HepG2 (cell line): Measurements from ENCODE around the gene PCDH17. TPM values are rescaled to one million over a fixed set of nuclear protein-coding genes. Genes with fewer than 3 reads are reported as not detected.

Experiments
- ATAC-seq: fragments of 200-7000 bp; cut with Tn5 transposase; 3 replicates; pipeline ENCODE4 v1.9.1; 2020; ENCODE audit warnings: mild to moderate bottlenecking, moderate library complexity
- BruUV-seq: library from RNA; stranded (reverse); fragments of 400-500 nt; replicated peaks from 2 replicates; lab custom pipeline; 2021; lab: Mats Ljungman, UMichigan
- CTCF ChIA-PET: fragments of 300-600 bp; formaldehyde crosslinking; extraction: SDS; loops from one replicate; lab custom pipeline; 2021; ENCODE audit warnings: low total read pairs, inconsistent platforms, low intra/inter-chr PET ratio; lab: Yijun Ruan, JAX
- POLR2A ChIA-PET: fragments of 350-600 bp; sonication (Branson Sonifier 250); formaldehyde crosslinking; loops from one replicate; lab custom pipeline; 2020; ENCODE audit warnings: antibody characterized with exemption, inconsistent platforms; lab: Yijun Ruan, JAX
- DNase-seq: peaks from one replicate; pipeline ENCODE4 v3.0.0-alpha.2; 2015; ENCODE audit warnings: low spot score
- FAIRE-seq: peaks from 3 replicates; lab custom pipeline; 2011; peaks lifted over from hg19 to GRCh38; lab: Jason Lieb, UNC
- H2AFZ ChIP-seq: one replicate; pipeline ENCODE4 v1.6.1; 2011; ENCODE audit warnings: low read length, inconsistent platforms
- H3K27ac ChIP-seq: fragments of 300-600 bp; 3 replicates; pipeline ENCODE4 v1.8.0; 2011; ENCODE audit warnings: mixed run types, mild to moderate bottlenecking, mixed read lengths, low read length, inconsistent platforms; ENCODE audit not compliant: insufficient read depth; ENCODE audit errors: extremely low read length
- H3K27me3 ChIP-seq, 2 experiments: fragments of 200-600 bp in 1 of 2; 2 replicates in 1 of 2; 3 replicates in 1 of 2; pipeline versions ENCODE4 v1.6.0 to v1.8.0; 2011; ENCODE audit warnings: low read length in 2 of 2, mild to moderate bottlenecking in 2 of 2, moderate library complexity in 2 of 2, inconsistent platforms in 1 of 2; ENCODE audit not compliant: insufficient read depth in 2 of 2, control insufficient read depth in 1 of 2
- H3K36me3 ChIP-seq, 2 experiments: fragments of 200-600 bp in 1 of 2; replicated peaks in 1 of 2; 2 replicates in 1 of 2; 3 replicates in 1 of 2; pipeline versions ENCODE4 v1.5.1 to v1.8.0; 2011; ENCODE audit warnings: low read length in 2 of 2, inconsistent platforms in 1 of 2; ENCODE audit not compliant: insufficient read depth in 2 of 2, control insufficient read depth in 1 of 2
- H3K4me1 ChIP-seq: 2 replicates; pipeline ENCODE4 v1.5.1; 2012; ENCODE audit warnings: low read length, inconsistent platforms; ENCODE audit not compliant: insufficient read depth
- H3K4me2 ChIP-seq: 2 replicates; pipeline ENCODE4 v1.6.0; 2011; ENCODE audit warnings: low read depth, low read length, inconsistent platforms
- H3K4me3 ChIP-seq, 3 experiments: fragments of 200-600 bp in 1 of 3; sonication (generic), shearing (Covaris generic) in 1 of 3; replicated peaks in 1 of 3; 2 replicates each; pipeline ENCODE4 v1.5.1; 2011 to 2016; ENCODE audit warnings: low read length in 3 of 3, inconsistent platforms in 2 of 3, low read depth in 2 of 3, mild to moderate bottlenecking in 2 of 3, control low read depth in 1 of 3, mixed read lengths in 1 of 3; ENCODE audit not compliant: insufficient read depth in 1 of 3
- H3K79me2 ChIP-seq: one replicate; pipeline ENCODE4 v1.6.1; 2011; ENCODE audit warnings: low read length, inconsistent platforms; ENCODE audit not compliant: insufficient read depth
- H3K9ac ChIP-seq: 2 replicates; pipeline ENCODE4 v1.6.0; 2011; ENCODE audit warnings: mild to moderate bottlenecking, low read depth, low read length, inconsistent platforms; ENCODE audit not compliant: insufficient read depth
- H3K9me3 ChIP-seq: 2 replicates; pipeline ENCODE4 v1.5.1; 2012; ENCODE audit warnings: mild to moderate bottlenecking, low read length
- H4K20me1 ChIP-seq: 2 replicates; pipeline ENCODE4 v1.6.0; 2011; ENCODE audit warnings: inconsistent platforms, mild to moderate bottlenecking, low read length, moderate library complexity; ENCODE audit not compliant: insufficient read depth
- ARID2 ChIP-seq: sonication (generic); formaldehyde crosslinking; IDR thresholded peaks from 2 replicates; pipeline ENCODE4 v1.8.1; 2022; ENCODE audit warnings: mild to moderate bottlenecking, missing genetic modification reagents, borderline replicate concordance
- HOXD1 ChIP-seq: sonication (generic); formaldehyde crosslinking; IDR thresholded peaks from 2 replicates; pipeline ENCODE4 v1.5.0; 2020; ENCODE audit warnings: missing genetic modification reagents
- KAT7 ChIP-seq: IDR thresholded peaks from 2 replicates; pipeline ENCODE4 v1.6.1; 2018; ENCODE audit warnings: borderline replicate concordance, missing compliant biosample characterization
- TGIF2 ChIP-seq: IDR thresholded peaks from 2 replicates; pipeline ENCODE4 v1.6.1; 2016; ENCODE audit warnings: control low read depth, missing compliant biosample characterization
- ZNF101 ChIP-seq: sonication (generic); formaldehyde crosslinking; IDR thresholded peaks from 2 replicates; pipeline ENCODE4 v1.4.0; 2020; ENCODE audit warnings: mild to moderate bottlenecking, low read depth, missing genetic modification reagents, borderline replicate concordance
- ZNF224 ChIP-seq: sonication (generic); formaldehyde crosslinking; IDR thresholded peaks from 2 replicates; pipeline ENCODE4 v1.5.0; 2020; ENCODE audit warnings: mild to moderate bottlenecking, missing genetic modification reagents
- ZNF24 ChIP-seq: fragments of 450-650 bp; IDR thresholded peaks from 2 replicates; pipeline ENCODE4 v1.6.1; 2017; ENCODE audit warnings: antibody characterized with exemption, mild to moderate bottlenecking
- ZNF333 ChIP-seq: sonication (generic); formaldehyde crosslinking; IDR thresholded peaks from 2 replicates; pipeline ENCODE4 v1.4.0; 2020; ENCODE audit warnings: mild to moderate bottlenecking, missing genetic modification reagents, borderline replicate concordance
- ZNF674 ChIP-seq: sonication (generic); formaldehyde crosslinking; IDR thresholded peaks from 2 replicates; pipeline ENCODE4 v1.5.0; 2020; ENCODE audit warnings: low read depth, mild to moderate bottlenecking, missing genetic modification reagents
- ZSCAN22 ChIP-seq: sonication (generic); formaldehyde crosslinking; IDR thresholded peaks from 2 replicates; pipeline ENCODE4 v1.4.0; 2020; ENCODE audit warnings: mild to moderate bottlenecking, missing genetic modification reagents
- WGBS: methylation state at CpG from one replicate; pipeline ENCODE4 v1.1.6; 2017; ENCODE audit warnings: low lambda C conversion rate; 5-methylcytosine and 5-hydroxymethylcytosine counted together
- in situ Hi-C: cut with HindIII; loops from 2 replicates; pipeline ENCODE4 v1.10.0; 2017; ENCODE audit warnings: low pct_unique_long_range_greater_than_20kb; ENCODE audit not compliant: extremely low pct_ligation_motif_present
- intact Hi-C: fragments of 100-400 bp; cut with micrococcal nuclease; formaldehyde crosslinking; loops from one replicate; pipeline ENCODE4 v1.10.0; 2022; ENCODE audit not compliant: unreplicated experiment
- polyA plus RNA-seq, 8 experiments: library from polyadenylated mRNA; depleted of rRNA in 3 of 8; stranded (reverse) in 7 of 8; unstranded in 1 of 8; fragments of >200 nt; fragmentation: Illumina TruSeq in 4 of 8; extraction: Trizol in 4 of 8; gene quantifications; 2 replicates each; pipeline versions ENCODE4 v1.2.1 to v1.2.3, GENCODE V29; 2011 to 2016; ENCODE audit warnings: low read depth in 4 of 8, missing spikeins in 1 of 8, mixed read lengths in 1 of 8; ENCODE audit not compliant: insufficient read depth in 1 of 8
- total RNA-seq, 5 experiments: library from RNA; depleted of rRNA; stranded (reverse); fragments of >200 nt; fragmentation: Illumina TruSeq; extraction: Trizol; gene quantifications; 2 replicates each; pipeline ENCODE4 v1.2.3, GENCODE V29; 2016; ENCODE audit warnings: low read depth in 1 of 5
- TF ChIP-seq, protein P1 (sequence below): sonication (generic); formaldehyde crosslinking; IDR thresholded peaks from 2 replicates; pipeline ENCODE4 v1.9.0; 2021; ENCODE audit warnings: missing genetic modification reagents, mild to moderate bottlenecking, borderline replicate concordance
- TF ChIP-seq, protein P2 (sequence below): sonication (generic); formaldehyde crosslinking; IDR thresholded peaks from 2 replicates; pipeline ENCODE4 v1.5.0; 2020; ENCODE audit warnings: mild to moderate bottlenecking, missing genetic modification reagents, borderline replicate concordance

The PCDH17 gene
- total and polyA plus RNA-seq, 2 of the 13 experiments (the other 11 are each of a cell fraction or from before 2014, with no cell fraction given), result not detected

DNA sequence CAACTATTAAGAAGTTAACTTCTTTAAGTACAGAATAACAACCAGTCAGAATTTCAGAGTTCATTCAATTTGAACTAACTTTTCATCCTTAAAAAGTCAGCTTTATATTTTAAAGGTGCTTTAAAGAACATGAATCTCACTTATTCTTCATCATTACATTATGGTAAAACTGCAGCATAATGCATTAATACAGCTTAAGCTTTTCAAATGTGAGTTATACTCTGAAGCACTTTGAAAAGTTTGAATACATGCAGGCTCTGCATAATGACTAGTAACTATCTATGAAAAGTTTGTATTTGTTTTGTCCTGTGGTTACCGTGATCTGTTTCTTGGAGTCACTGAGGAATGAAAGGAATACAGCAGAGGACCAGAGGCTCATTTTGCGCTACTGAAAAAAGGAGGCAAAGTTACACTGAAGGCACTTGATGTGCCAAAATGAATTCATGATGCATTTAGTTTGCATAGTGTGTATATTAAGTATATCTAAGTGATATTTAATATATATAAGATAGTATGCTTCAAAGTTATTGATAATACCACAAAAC lies 4.1 kb downstream of the PCDH17 start (continued):
- no peak for TF ChIP-seq ZNF101 (CRISPR knock-in tag)

DNA sequence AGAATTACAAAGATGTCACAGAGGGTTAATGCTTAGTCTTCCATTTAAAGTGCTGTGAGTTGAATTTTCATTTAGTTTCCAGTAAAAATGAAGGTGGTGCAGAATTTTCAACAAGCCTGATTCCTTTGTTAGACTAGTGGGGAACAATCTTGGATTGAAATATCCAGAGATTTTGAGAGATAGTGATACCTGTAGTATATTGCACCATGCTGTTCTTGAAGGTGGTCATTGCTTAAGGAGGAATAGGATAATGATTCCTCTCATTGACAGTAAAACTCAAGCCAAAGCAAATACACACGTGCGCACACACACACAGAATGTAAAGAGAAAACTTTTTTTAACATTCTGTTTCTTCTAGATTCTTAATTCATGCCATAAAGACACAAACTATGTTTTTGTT lies 5.3 kb downstream of the PCDH17 start:
- Histone ChIP-seq H3K4me1 (no peaks in the 10 kb centered on the region), H3K36me3 (no peaks in the 10 kb centered on the region), H3K79me2 (no peaks in the 10 kb centered on the region), H3K27ac (no peak overlapping the region), H3K4me3 (no peak overlapping the region), H4K20me1 (no peaks in the 10 kb centered on the region), H3K4me2 (no peak overlapping the region), H3K9ac (no peak overlapping the region), H2AFZ (no peak overlapping the region), H3K9me3 (peaks cover 13% of the 10 kb centered on the region), H3K27me3 (no peaks in the 10 kb centered on the region; a peak in 1 of 5 replicates)
- POLR2A ChIA-PET, result no interaction called here
- no TSS peak for BruUV-seq
- TF ChIP-seq ZNF674 (CRISPR knock-in tag) (no peak), TGIF2 (no peak), ZNF333 (CRISPR knock-in tag) (no peak), ZNF24 (no peak), HOXD1 (CRISPR knock-in tag) (no peak), ZNF224 (CRISPR knock-in tag) (no peak), ARID2 (CRISPR knock-in tag) (no peak), KAT7 (CRISPR knock-in tag) (no peak), ZSCAN22 (CRISPR knock-in tag) (no peak)
- TF ChIP-seq, protein P1, sequence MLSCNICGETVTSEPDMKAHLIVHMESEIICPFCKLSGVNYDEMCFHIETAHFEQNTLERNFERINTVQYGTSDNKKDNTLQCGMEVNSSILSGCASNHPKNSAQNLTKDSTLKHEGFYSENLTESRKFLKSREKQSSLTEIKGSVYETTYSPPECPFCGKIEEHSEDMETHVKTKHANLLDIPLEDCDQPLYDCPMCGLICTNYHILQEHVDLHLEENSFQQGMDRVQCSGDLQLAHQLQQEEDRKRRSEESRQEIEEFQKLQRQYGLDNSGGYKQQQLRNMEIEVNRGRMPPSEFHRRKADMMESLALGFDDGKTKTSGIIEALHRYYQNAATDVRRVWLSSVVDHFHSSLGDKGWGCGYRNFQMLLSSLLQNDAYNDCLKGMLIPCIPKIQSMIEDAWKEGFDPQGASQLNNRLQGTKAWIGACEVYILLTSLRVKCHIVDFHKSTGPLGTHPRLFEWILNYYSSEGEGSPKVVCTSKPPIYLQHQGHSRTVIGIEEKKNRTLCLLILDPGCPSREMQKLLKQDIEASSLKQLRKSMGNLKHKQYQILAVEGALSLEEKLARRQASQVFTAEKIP (CRISPR knock-in tag), result no peak
- TF ChIP-seq, protein P2, sequence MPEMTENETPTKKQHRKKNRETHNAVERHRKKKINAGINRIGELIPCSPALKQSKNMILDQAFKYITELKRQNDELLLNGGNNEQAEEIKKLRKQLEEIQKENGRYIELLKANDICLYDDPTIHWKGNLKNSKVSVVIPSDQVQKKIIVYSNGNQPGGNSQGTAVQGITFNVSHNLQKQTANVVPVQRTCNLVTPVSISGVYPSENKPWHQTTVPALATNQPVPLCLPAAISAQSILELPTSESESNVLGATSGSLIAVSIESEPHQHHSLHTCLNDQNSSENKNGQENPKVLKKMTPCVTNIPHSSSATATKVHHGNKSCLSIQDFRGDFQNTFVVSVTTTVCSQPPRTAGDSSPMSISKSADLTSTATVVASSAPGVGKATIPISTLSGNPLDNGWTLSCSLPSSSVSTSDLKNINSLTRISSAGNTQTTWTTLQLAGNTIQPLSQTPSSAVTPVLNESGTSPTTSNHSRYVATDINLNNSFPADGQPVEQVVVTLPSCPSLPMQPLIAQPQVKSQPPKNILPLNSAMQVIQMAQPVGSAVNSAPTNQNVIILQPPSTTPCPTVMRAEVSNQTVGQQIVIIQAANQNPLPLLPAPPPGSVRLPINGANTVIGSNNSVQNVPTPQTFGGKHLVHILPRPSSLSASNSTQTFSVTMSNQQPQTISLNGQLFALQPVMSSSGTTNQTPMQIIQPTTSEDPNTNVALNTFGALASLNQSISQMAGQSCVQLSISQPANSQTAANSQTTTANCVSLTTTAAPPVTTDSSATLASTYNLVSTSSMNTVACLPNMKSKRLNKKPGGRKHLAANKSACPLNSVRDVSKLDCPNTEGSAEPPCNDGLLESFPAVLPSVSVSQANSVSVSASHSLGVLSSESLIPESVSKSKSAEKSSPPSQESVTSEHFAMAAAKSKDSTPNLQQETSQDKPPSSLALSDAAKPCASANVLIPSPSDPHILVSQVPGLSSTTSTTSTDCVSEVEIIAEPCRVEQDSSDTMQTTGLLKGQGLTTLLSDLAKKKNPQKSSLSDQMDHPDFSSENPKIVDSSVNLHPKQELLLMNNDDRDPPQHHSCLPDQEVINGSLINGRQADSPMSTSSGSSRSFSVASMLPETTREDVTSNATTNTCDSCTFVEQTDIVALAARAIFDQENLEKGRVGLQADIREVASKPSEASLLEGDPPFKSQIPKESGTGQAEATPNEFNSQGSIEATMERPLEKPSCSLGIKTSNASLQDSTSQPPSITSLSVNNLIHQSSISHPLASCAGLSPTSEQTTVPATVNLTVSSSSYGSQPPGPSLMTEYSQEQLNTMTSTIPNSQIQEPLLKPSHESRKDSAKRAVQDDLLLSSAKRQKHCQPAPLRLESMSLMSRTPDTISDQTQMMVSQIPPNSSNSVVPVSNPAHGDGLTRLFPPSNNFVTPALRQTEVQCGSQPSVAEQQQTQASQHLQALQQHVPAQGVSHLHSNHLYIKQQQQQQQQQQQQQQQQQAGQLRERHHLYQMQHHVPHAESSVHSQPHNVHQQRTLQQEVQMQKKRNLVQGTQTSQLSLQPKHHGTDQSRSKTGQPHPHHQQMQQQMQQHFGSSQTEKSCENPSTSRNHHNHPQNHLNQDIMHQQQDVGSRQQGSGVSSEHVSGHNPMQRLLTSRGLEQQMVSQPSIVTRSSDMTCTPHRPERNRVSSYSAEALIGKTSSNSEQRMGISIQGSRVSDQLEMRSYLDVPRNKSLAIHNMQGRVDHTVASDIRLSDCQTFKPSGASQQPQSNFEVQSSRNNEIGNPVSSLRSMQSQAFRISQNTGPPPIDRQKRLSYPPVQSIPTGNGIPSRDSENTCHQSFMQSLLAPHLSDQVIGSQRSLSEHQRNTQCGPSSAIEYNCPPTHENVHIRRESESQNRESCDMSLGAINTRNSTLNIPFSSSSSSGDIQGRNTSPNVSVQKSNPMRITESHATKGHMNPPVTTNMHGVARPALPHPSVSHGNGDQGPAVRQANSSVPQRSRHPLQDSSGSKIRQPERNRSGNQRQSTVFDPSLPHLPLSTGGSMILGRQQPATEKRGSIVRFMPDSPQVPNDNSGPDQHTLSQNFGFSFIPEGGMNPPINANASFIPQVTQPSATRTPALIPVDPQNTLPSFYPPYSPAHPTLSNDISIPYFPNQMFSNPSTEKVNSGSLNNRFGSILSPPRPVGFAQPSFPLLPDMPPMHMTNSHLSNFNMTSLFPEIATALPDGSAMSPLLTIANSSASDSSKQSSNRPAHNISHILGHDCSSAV, result no peak
- no peak for FAIRE-seq
- intact Hi-C loops (no loop called here), in situ Hi-C loops (loop anchor here (10.0 kb wide), 1 partner anchor 1318 kb away; no protein-coding TSS in a partner anchor)
- ATAC-seq, result no peak
- CTCF ChIA-PET, result no interaction called here
- DNase-seq, result no peak
- 18% methylated on average over 2 of the region's 2 CpGs for WGBS
